ENCODE data around the gene ZNF845.

DNA sequence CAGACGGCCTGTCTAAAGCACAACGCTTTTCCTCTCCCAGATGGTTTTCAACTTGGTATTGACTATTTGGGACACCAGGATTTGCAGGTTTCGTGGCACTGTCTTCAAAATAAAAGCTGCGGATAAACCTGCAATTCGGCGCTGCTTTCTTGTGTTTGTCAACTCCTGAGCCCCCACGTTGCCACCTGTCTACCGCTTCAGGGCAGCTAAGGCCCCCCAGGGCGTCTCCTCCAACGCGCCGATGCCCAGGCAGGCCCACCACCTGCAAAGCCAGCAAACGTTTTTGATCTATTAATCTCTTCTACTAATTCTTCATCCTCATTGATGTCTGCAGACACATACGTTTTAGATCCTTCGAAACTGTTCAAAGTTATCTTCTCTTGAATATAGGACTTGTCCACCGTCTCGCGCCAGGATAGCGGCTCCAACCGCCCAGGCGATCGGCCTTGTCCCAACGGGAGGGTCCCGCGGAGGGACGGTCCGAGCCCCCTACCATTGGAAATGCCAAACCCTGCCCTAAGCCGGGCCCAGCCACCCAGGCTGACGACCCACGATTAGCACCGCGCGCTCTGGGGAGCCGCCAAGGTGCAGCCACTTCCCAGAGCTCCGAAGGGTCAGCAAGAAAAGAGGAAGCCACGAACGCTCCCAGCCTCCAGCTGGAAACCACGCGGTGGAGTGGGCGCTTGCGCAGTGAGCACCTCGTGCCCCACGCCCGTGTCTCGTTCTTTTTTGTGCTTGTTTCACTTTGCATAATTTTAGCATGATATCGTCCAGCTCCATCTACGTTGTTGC lies 42.6 kb upstream of the ZNF845 start:
- TF ChIP-seq, protein P1, sequence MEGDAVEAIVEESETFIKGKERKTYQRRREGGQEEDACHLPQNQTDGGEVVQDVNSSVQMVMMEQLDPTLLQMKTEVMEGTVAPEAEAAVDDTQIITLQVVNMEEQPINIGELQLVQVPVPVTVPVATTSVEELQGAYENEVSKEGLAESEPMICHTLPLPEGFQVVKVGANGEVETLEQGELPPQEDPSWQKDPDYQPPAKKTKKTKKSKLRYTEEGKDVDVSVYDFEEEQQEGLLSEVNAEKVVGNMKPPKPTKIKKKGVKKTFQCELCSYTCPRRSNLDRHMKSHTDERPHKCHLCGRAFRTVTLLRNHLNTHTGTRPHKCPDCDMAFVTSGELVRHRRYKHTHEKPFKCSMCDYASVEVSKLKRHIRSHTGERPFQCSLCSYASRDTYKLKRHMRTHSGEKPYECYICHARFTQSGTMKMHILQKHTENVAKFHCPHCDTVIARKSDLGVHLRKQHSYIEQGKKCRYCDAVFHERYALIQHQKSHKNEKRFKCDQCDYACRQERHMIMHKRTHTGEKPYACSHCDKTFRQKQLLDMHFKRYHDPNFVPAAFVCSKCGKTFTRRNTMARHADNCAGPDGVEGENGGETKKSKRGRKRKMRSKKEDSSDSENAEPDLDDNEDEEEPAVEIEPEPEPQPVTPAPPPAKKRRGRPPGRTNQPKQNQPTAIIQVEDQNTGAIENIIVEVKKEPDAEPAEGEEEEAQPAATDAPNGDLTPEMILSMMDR (conservative IDR thresholded peaks at IDR 0.05; ENCODE audit: low read depth, low read length) = no peak
- TF ChIP-seq EZH2 (IDR thresholded peaks at IDR 0.05; ENCODE audit: low read length, unreplicated experiment) (no peak), EZH2phosphoT487 (IDR thresholded peaks at IDR 0.05; ENCODE audit: borderline replicate concordance, low read length) (no peak)
